ENCODE measurements around the gene UPK2. TPM values are rescaled to one million over a fixed set of nuclear protein-coding genes. Genes with fewer than 3 reads are reported as not detected.

UPK2 gene
- total and polyA plus RNA-seq, 2 of the 13 experiments (the other 11 are each of a cell fraction or from before 2014, with no cell fraction given): not detected

GRCh38 chr11:118956094-118956846, at the start of gene UPK2 (continued):
- TF ChIP-seq ZNF770 (CRISPR knock-in tag; IDR thresholded peaks at IDR 0.05) (no peak), ZNF766 (CRISPR knock-in tag; IDR thresholded peaks at IDR 0.05; ENCODE audit: borderline replicate concordance) (no peak), ZBTB40 (IDR thresholded peaks at IDR 0.05) (no peak), ZBTB40 (CRISPR knock-in tag; IDR thresholded peaks at IDR 0.05) (no peak), ZNF326 (CRISPR knock-in tag; IDR thresholded peaks at IDR 0.05; ENCODE audit: borderline replicate concordance) (no peak), ZBTB10 (CRISPR knock-in tag; IDR thresholded peaks at IDR 0.05; ENCODE audit: borderline replicate concordance) (no peak), NFKB2 (CRISPR knock-in tag; IDR thresholded peaks at IDR 0.05; ENCODE audit: borderline replicate concordance) (peak; percentile 34; the same call in 1 of the 2 replicates), ZNF703 (CRISPR knock-in tag; IDR thresholded peaks at IDR 0.05; ENCODE audit: borderline replicate concordance) (no peak), MBNL3 (CRISPR knock-in tag; conservative IDR thresholded peaks at IDR 0.05) (no peak), WIZ (CRISPR knock-in tag; IDR thresholded peaks at IDR 0.05) (no peak), SRSF1 (optimal IDR thresholded peaks at IDR 0.05; ENCODE audit: low read depth, low read length) (no peak), ZBTB37 (CRISPR knock-in tag; IDR thresholded peaks at IDR 0.05) (no peak), SMARCC2 (IDR thresholded peaks at IDR 0.05) (no peak)

All from HepG2 (cell line).